Heart right ventricle (tissue), 16 donors: ENCODE measurements around the gene LENG8. TPM values are rescaled to one million over a fixed set of nuclear protein-coding genes. Genes with fewer than 3 reads are reported as not detected.
"Not testable (repeated sequence)": the region's sequence is repeated elsewhere in the genome, so short reads cannot be mapped to it uniquely, and the experiment has no call there.

ENCODE experiments used
- ATAC-seq, 8 donors: fragments of 200-7000 bp; cut with Tn5 transposase; one replicate each; pipeline ENCODE4 v1.9.1; 2020; ENCODE audit warnings: mild to moderate bottlenecking in 8 of 8, moderate library complexity in 8 of 8, moderate number of reproducible peaks in 1 of 8
- DNase-seq, 2 donors: peaks; one replicate each; pipeline ENCODE4 v3.0.0-alpha.2; 2020
- H3K27ac ChIP-seq, 10 donors: fragments of 200-600 bp; sonication (generic) in 2 of 10; one replicate each; pipeline versions ENCODE4 v1.5.0 to v1.8.0; 2020 to 2022; ENCODE audit warnings: mild to moderate bottlenecking in 3 of 10
- H3K27me3 ChIP-seq, 7 donors: fragments of 200-600 bp; one replicate each; pipeline ENCODE4 v1.8.0; 2021 to 2022; ENCODE audit warnings: mild to moderate bottlenecking in 2 of 7
- H3K36me3 ChIP-seq, 9 donors: fragments of 200-600 bp; sonication (generic) in 1 of 9; one replicate each; pipeline versions ENCODE4 v1.5.0 to v1.8.0; 2020 to 2022; ENCODE audit warnings: mild to moderate bottlenecking in 2 of 9
- H3K4me1 ChIP-seq, 9 donors: fragments of 200-600 bp; sonication (generic) in 1 of 9; one replicate each; pipeline versions ENCODE4 v1.5.0 to v1.8.0; 2020 to 2022; ENCODE audit warnings: mild to moderate bottlenecking in 4 of 9
- H3K4me3 ChIP-seq, 10 donors: fragments of 200-600 bp; sonication (generic) in 2 of 10; one replicate each; pipeline versions ENCODE4 v1.5.0 to v1.8.0; 2020 to 2022; ENCODE audit warnings: mild to moderate bottlenecking in 7 of 10, moderate library complexity in 2 of 10
- H3K9me3 ChIP-seq, 11 donors: fragments of 200-600 bp in 10 of 11; sonication (generic) in 2 of 11; one replicate each; pipeline versions ENCODE4 v1.5.0 to v1.8.0; 2013 to 2022; ENCODE audit warnings: mild to moderate bottlenecking in 2 of 11, control low read depth in 1 of 11, moderate library complexity in 1 of 11
- WGBS, 2 donors: extraction: QIAGEN DNeasy Blood & Tissue Kit; methylation state at CpG; one replicate each; pipeline ENCODE4 v1.1.7; 2013; ENCODE audit warnings: inconsistent platforms in 1 of 2; 5-methylcytosine and 5-hydroxymethylcytosine counted together
- intact Hi-C, 10 donors: fragments of 100-400 bp; cut with DNase I; formaldehyde crosslinking; loops; one replicate each; pipeline versions ENCODE4 v1.11.1 to v1.14.2; 2022
- polyA plus RNA-seq, 2 donors: library from polyadenylated mRNA; stranded (reverse); fragments of 200-250 nt; gene quantifications; one replicate each; pipeline ENCODE4 v1.2.3, GENCODE V29; 2013
- total RNA-seq, 10 donors: library from RNA; stranded (reverse); fragmentation: NEBNext Ultra II Directional in 3 of 10; extraction: Animal tissue kit (Norgen Biotek cat#: 25700) in 3 of 10; gene quantifications; one replicate each; pipeline versions ENCODE4 v1.2.1 to v1.2.4, GENCODE V29; 2021 to 2023
- TF ChIP-seq, protein P1 (sequence below), 9 donors: fragments of 200-600 bp; sonication (generic) in 2 of 9; IDR thresholded peaks; one replicate each; pipeline versions ENCODE4 v1.5.0 to v1.8.0; 2021 to 2022; ENCODE audit warnings: antibody characterized with exemption in 9 of 9, mild to moderate bottlenecking in 5 of 9, moderate library complexity in 1 of 9
- donor health status: Arrhythmogenic right ventricular cardiomyopathy.
- donor health status: ischemic (EF 13 %, LVEDD 7.1; RV severe dilation, severe dysfunction).
- donor health status: healthy with polysubstance abuse.
- donor health status: DM: no; HTN: yes; CAD: no.
- donor health status: DM: no; HTN: no; CAD: no.
- donor health status: ischemic (EF 25% LVEDD 6.9; RV normal size, moderate dysfunction).
- donor health status: ischemic (EF 25% LVEDD 5.7; RV mildly dilated, moderate dysfunction).
- donor health status: healthy.
- donor health status: DM: yes; HTN: yes; CAD: no.
- donor health status: Ischemic cardiomyopathy.
- donor health status: ischemic (EF 35%, LVEDD 5.7; RV mildly dilated, moderate dysfunction).
- donor health status: nonischemic (EF 11% LVEDD 7.7; RV severe dilation, severe dysfunction).
- donor health status: DM: yes; HTN: yes; CAD: no.
- donor health status: PGD.
- donor health status: ischemic (EF 29% LVEDD 5.4; RV normal size, mild dysfunction).
- donor health status: nonischemic (EF 23%, LVEDD 6.1; RV moderate dilation, normal function).

The LENG8 gene
- total and polyA plus RNA-seq, 12 donors, result 34.3 to 194 (median 56.8) TPM

GRCh38 chr19:54464044-54464629 lies 15.1 kb downstream of the LENG8 start:
- DNase-seq, result peak; percentile 68 to 84
- ATAC-seq, result peak; percentile 6 to 60 (median 52)
- 2% methylated on average over 26 of the region's 26 CpGs for WGBS, 2 donors
- Histone ChIP-seq H3K4me1 (peaks cover 11 to 58% (median 44%) of the 10 kb centered on the region in 9 donors), H3K36me3 (peaks cover 0 to 39% (median 31%) of the 10 kb centered on the region in 9 donors), H3K27me3 (peaks cover 0 to 30% (median 3%) of the 10 kb centered on the region in 7 donors), H3K4me3 (peak overlapping the region; percentile 45 to 75 (median 68)), H3K9me3 (no peaks in the 10 kb centered on the region), H3K27ac (peak overlapping the region; percentile 72 to 100 (median 98))
- TF ChIP-seq, protein P1, sequence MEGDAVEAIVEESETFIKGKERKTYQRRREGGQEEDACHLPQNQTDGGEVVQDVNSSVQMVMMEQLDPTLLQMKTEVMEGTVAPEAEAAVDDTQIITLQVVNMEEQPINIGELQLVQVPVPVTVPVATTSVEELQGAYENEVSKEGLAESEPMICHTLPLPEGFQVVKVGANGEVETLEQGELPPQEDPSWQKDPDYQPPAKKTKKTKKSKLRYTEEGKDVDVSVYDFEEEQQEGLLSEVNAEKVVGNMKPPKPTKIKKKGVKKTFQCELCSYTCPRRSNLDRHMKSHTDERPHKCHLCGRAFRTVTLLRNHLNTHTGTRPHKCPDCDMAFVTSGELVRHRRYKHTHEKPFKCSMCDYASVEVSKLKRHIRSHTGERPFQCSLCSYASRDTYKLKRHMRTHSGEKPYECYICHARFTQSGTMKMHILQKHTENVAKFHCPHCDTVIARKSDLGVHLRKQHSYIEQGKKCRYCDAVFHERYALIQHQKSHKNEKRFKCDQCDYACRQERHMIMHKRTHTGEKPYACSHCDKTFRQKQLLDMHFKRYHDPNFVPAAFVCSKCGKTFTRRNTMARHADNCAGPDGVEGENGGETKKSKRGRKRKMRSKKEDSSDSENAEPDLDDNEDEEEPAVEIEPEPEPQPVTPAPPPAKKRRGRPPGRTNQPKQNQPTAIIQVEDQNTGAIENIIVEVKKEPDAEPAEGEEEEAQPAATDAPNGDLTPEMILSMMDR (IDR thresholded peaks at IDR 0.05), result no peak
- intact Hi-C loops, result no loop called here

GRCh38 chr19:54464630-54465425 lies 15.8 kb downstream of the LENG8 start:
- H3K4me1 ChIP-seq, result peaks cover 11 to 58% (median 45%) of the 10 kb centered on the region in 9 donors
- intact Hi-C loops, result no loop called here
- no peaks in the 10 kb centered on the region for H3K9me3 ChIP-seq
- 16 to 33% methylated on average over 76 to 87 of the region's 87 CpGs for WGBS, 2 donors
- H3K27ac ChIP-seq, result peak overlapping the region; percentile 72 to 100 (median 98)
- H3K4me3 ChIP-seq, result peak overlapping the region; percentile 45 to 75 (median 68)
- TF ChIP-seq, protein P1 (IDR thresholded peaks at IDR 0.05), result peak in 1 of 9 donors; percentile 24
- DNase-seq, result peak; percentile 88 to 91
- peak; percentile 70 to 86 (median 81) for ATAC-seq
- peaks cover 0 to 37% (median 8%) of the 10 kb centered on the region in 7 donors for H3K27me3 ChIP-seq
- H3K36me3 ChIP-seq, result peaks cover 0 to 32% (median 24%) of the 10 kb centered on the region in 9 donors

GRCh38 chr19:54465426-54466109 lies 16.6 kb downstream of the LENG8 start:
- intact Hi-C loops, result no loop called here
- no peak for DNase-seq

GRCh38 chr19:54466110-54466480 lies 17.1 kb downstream of the LENG8 start:
- WGBS, 2 donors, result 96 to 98% methylated on average over 14 of the region's 14 CpGs
- H3K4me3 ChIP-seq, H3K9me3 ChIP-seq, intact Hi-C loops, DNase-seq, ATAC-seq: not testable (repeated sequence)
- Histone ChIP-seq H3K36me3 (peaks cover 0 to 19% (median 11%) of the 10 kb centered on the region in 9 donors), H3K27ac (peak overlapping the region in 1 of 10 donors; percentile 21), H3K27me3 (peaks cover 0 to 49% (median 19%) of the 10 kb centered on the region in 7 donors), H3K4me1 (peaks cover 11 to 58% (median 51%) of the 10 kb centered on the region in 9 donors)

More at GRCh38 chr19:54465426-54466109, 16.6 kb downstream of the LENG8 start:
- peaks cover 0 to 44% (median 15%) of the 10 kb centered on the region in 7 donors for H3K27me3 ChIP-seq
- 74 to 78% methylated on average over 49 of the region's 49 CpGs for WGBS, 2 donors
- no peak overlapping the region for H3K4me3 ChIP-seq
- peaks cover 0 to 25% (median 16%) of the 10 kb centered on the region in 9 donors for H3K36me3 ChIP-seq
- TF ChIP-seq, protein P1 (IDR thresholded peaks at IDR 0.05), result no peak
- peak overlapping the region in 1 of 10 donors; percentile 21 for H3K27ac ChIP-seq
- H3K4me1 ChIP-seq, result peaks cover 11 to 58% (median 50%) of the 10 kb centered on the region in 9 donors
- H3K9me3 ChIP-seq, result no peaks in the 10 kb centered on the region
- no peak for ATAC-seq
